ENCODE results near the gene STRIP1.

DNA sequence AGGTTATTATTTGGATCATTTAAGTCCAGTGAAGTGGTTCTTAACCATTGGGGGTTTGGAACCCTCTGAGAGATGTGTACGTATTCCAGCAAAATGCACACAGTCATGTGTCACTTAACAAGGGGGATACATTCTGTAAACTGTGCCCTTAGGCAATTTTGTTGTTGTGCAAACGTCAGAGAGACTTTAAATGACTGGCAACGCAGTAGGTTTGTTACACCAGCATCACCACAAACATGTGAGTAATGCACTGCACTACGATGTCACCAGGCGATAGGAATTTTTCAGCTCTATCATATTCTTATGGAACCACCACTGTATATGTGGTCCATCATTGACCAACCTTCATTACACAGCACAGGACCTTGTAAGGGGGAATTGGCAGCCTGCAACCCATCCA, 37.9 kb upstream of the STRIP1 start:
- TF ChIP-seq EZH2 (IDR thresholded peaks at IDR 0.05; ENCODE audit: low read length, missing control alignments) = no peak
- TF ChIP-seq, protein P1, sequence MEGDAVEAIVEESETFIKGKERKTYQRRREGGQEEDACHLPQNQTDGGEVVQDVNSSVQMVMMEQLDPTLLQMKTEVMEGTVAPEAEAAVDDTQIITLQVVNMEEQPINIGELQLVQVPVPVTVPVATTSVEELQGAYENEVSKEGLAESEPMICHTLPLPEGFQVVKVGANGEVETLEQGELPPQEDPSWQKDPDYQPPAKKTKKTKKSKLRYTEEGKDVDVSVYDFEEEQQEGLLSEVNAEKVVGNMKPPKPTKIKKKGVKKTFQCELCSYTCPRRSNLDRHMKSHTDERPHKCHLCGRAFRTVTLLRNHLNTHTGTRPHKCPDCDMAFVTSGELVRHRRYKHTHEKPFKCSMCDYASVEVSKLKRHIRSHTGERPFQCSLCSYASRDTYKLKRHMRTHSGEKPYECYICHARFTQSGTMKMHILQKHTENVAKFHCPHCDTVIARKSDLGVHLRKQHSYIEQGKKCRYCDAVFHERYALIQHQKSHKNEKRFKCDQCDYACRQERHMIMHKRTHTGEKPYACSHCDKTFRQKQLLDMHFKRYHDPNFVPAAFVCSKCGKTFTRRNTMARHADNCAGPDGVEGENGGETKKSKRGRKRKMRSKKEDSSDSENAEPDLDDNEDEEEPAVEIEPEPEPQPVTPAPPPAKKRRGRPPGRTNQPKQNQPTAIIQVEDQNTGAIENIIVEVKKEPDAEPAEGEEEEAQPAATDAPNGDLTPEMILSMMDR (conservative IDR thresholded peaks at IDR 0.05 in 1 of 2, IDR thresholded peaks at IDR 0.05 in 1 of 2; ENCODE audit: low read depth in 1 of 2, low read length in 2 of 2) = no peak

All from fibroblast of lung (primary cell).